Mucosa of descending colon (tissue), 3 donors: ENCODE data around the gene LPGAT1. TPM values are rescaled to one million over a fixed set of nuclear protein-coding genes. Genes with fewer than 3 reads are reported as not detected.

Experiments used
- ATAC-seq: fragments of 200-7000 bp; cut with Tn5 transposase; one replicate; pipeline ENCODE4 v1.9.1; 2020; ENCODE audit warnings: mild to moderate bottlenecking, moderate library complexity
- DNase-seq, 3 donors: peaks; one replicate each; pipeline ENCODE4 v3.0.0-alpha.2; 2020
- H3K36me3 ChIP-seq: fragments of 200-600 bp; one replicate; pipeline ENCODE4 v1.8.0; 2021; ENCODE audit warnings: low read depth, mild to moderate bottlenecking
- H3K4me1 ChIP-seq: fragments of 200-600 bp; one replicate; pipeline ENCODE4 v1.8.0; 2021; ENCODE audit warnings: low read depth, mild to moderate bottlenecking
- H3K4me3 ChIP-seq: fragments of 200-600 bp; one replicate; pipeline ENCODE4 v1.8.0; 2021; ENCODE audit warnings: mild to moderate bottlenecking
- H3K9me3 ChIP-seq: fragments of 200-600 bp; one replicate; pipeline ENCODE4 v1.8.0; 2021; ENCODE audit warnings: mild to moderate bottlenecking
- CTCF ChIP-seq: fragments of 200-600 bp; IDR thresholded peaks from one replicate; pipeline ENCODE4 v1.8.0; 2022; ENCODE audit warnings: antibody characterized with exemption, mild to moderate bottlenecking
- intact Hi-C, 2 donors: fragments of 100-400 bp; cut with DNase I in 1 of 2; cut with micrococcal nuclease in 1 of 2; formaldehyde crosslinking; loops; one replicate each; pipeline versions ENCODE4 v1.11.0 to v1.11.1; 2022; cut with DNase I, micrococcal nuclease
- total RNA-seq, 3 donors: library from RNA; stranded (reverse); fragmentation: NEBNext Ultra II Directional in 2 of 3; extraction: Animal tissue kit (Norgen Biotek cat#: 25700) in 2 of 3; gene quantifications; one replicate each; pipeline versions ENCODE4 v1.2.1 to v1.2.4, GENCODE V29; 2021 to 2023
- donor health status: DM: no; HTN: no; CAD: no; lungs with moderate emphysema.
- donor health status: DM: no; HTN: no; CAD: no.
- donor health status: DM: no; HTN: yes; CAD: no.

Gene LPGAT1
- total RNA-seq, 3 donors from 2014 or later, result 27.5 to 42.1 (median 34.2) TPM

- TF ChIP-seq CTCF, result no peak
Measured at GRCh38 chr1:211711315-211711705, 119.3 kb downstream of the LPGAT1 start.

GRCh38 chr1:211710566-211711314, 119.8 kb downstream of the LPGAT1 start:
- DNase-seq, result no peak
- Histone ChIP-seq H3K4me1 (no peaks in the 10 kb centered on the region), H3K36me3 (no peaks in the 10 kb centered on the region), H3K4me3 (no peak overlapping the region), H3K9me3 (no peaks in the 10 kb centered on the region)
- ATAC-seq, result no peak
- TF ChIP-seq CTCF, result no peak
- intact Hi-C loops, result no loop called here

More at GRCh38 chr1:211711315-211711705, 119.3 kb downstream of the LPGAT1 start:
- peak; percentile 36 for ATAC-seq
- H3K36me3 ChIP-seq, result no peaks in the 10 kb centered on the region
- intact Hi-C loops, result no loop called here
- no peak for DNase-seq
- H3K4me3 ChIP-seq, result no peak overlapping the region
- no peaks in the 10 kb centered on the region for H3K9me3 ChIP-seq
- H3K4me1 ChIP-seq, result no peaks in the 10 kb centered on the region

- no peaks in the 10 kb centered on the region for H3K9me3 ChIP-seq
- no peak for TF ChIP-seq CTCF
- ATAC-seq (no peak), DNase-seq (no peak)
- no peak overlapping the region for H3K4me3 ChIP-seq
- intact Hi-C loops, result no loop called here
- no peaks in the 10 kb centered on the region for H3K36me3 ChIP-seq
- H3K4me1 ChIP-seq, result no peaks in the 10 kb centered on the region
Measured at GRCh38 chr1:211708926-211709325, 121.6 kb downstream of the LPGAT1 start.

GRCh38 chr1:211708006-211708405, 122.6 kb downstream of the LPGAT1 start:
- ATAC-seq, result no peak
- no peak for TF ChIP-seq CTCF
- intact Hi-C loops, result no loop called here

GRCh38 chr1:211705467-211706091, 125.0 kb downstream of the LPGAT1 start:
- no peaks in the 10 kb centered on the region for H3K36me3 ChIP-seq
- DNase-seq (no peak), ATAC-seq (no peak)
- intact Hi-C loops, result no loop called here
- H3K9me3 ChIP-seq, result no peaks in the 10 kb centered on the region
- H3K4me3 ChIP-seq, result no peak overlapping the region
- no peak for TF ChIP-seq CTCF
- no peaks in the 10 kb centered on the region for H3K4me1 ChIP-seq

More at GRCh38 chr1:211708006-211708405, 122.6 kb downstream of the LPGAT1 start:
- no peak for DNase-seq
- H3K9me3 ChIP-seq, result no peaks in the 10 kb centered on the region
- H3K36me3 ChIP-seq, result no peaks in the 10 kb centered on the region
- H3K4me3 ChIP-seq, result no peak overlapping the region
- no peaks in the 10 kb centered on the region for H3K4me1 ChIP-seq
